Psoas muscle (tissue), 8 donors: ENCODE results near the gene LINGO1. TPM values are rescaled to one million over a fixed set of nuclear protein-coding genes. Genes with fewer than 3 reads are reported as not detected.

Source experiments
- ATAC-seq, 4 donors: fragments of 200-7000 bp; cut with Tn5 transposase; one replicate each; pipeline ENCODE4 v1.9.1; 2020; ENCODE audit warnings: moderate library complexity in 3 of 4, mild to moderate bottlenecking in 2 of 4
- DNase-seq, 2 donors: peaks; one replicate each; pipeline ENCODE4 v3.0.0-alpha.2; 2020
- H3K27ac ChIP-seq: fragments of 200-600 bp; one replicate; pipeline ENCODE4 v1.8.0; 2022
- H3K27me3 ChIP-seq, 3 donors: fragments of 200-600 bp in 1 of 3; one replicate each; pipeline versions ENCODE4 v1.6.1 to v1.8.0; 2013 to 2022; ENCODE audit warnings: low read length in 2 of 3, mild to moderate bottlenecking in 2 of 3, moderate library complexity in 1 of 3; ENCODE audit not compliant: insufficient read depth in 3 of 3
- H3K36me3 ChIP-seq, 2 donors: fragments of 200-600 bp in 1 of 2; one replicate each; pipeline versions ENCODE4 v1.6.1 to v1.8.0; 2013 to 2022; ENCODE audit warnings: low read depth in 1 of 2, mild to moderate bottlenecking in 1 of 2, moderate library complexity in 1 of 2; ENCODE audit not compliant: insufficient read depth in 1 of 2
- H3K4me1 ChIP-seq: fragments of 200-600 bp; one replicate; pipeline ENCODE4 v1.8.0; 2022
- H3K4me3 ChIP-seq: fragments of 200-600 bp; one replicate; pipeline ENCODE4 v1.8.0; 2022; ENCODE audit warnings: mild to moderate bottlenecking
- H3K9me3 ChIP-seq: fragments of 200-600 bp; one replicate; pipeline ENCODE4 v1.8.0; 2022
- WGBS, 3 donors: extraction: QIAGEN DNeasy Blood & Tissue Kit; methylation state at CpG; one replicate each; pipeline versions ENCODE4 v1.1.6 to v1.1.7; 2013; 5-methylcytosine and 5-hydroxymethylcytosine counted together
- intact Hi-C, 2 donors: fragments of 100-400 bp; cut with DNase I; formaldehyde crosslinking; loops; one replicate each; pipeline versions ENCODE4 v1.11.0 to v1.14.2; 2022
- polyA plus RNA-seq, 3 donors: library from polyadenylated mRNA; stranded (reverse); fragments of 200-250 nt; gene quantifications; one replicate each; pipeline ENCODE4 v1.2.3, GENCODE V29; 2013
- total RNA-seq, 4 donors: library from RNA; stranded (reverse); fragmentation: NEBNext Ultra II Directional in 2 of 4; extraction: Animal tissue kit (Norgen Biotek cat#: 25700) in 2 of 4; gene quantifications; one replicate each; pipeline versions ENCODE4 v1.2.1 to v1.2.4, GENCODE V29; 2021 to 2023
- TF ChIP-seq, protein P1 (sequence below): fragments of 200-600 bp; IDR thresholded peaks from one replicate; pipeline ENCODE4 v1.8.0; 2022; ENCODE audit warnings: antibody characterized with exemption
- donor health status: healthy with polysubstance abuse.
- donor health status: DM: no; HTN: no; CAD: no; lungs with moderate emphysema.
- donor health status: Bipolar disorder and iron deficiency.
- donor health status: healthy.
- donor health status: DM: yes; HTN: yes; CAD: no.
- donor health status: DM: no; HTN: no; CAD: no.
- donor health status: DM: no; HTN: no; CAD: no.
- donor health status: DM: yes; HTN: yes; CAD: no.

LINGO1 gene
- total and polyA plus RNA-seq, 7 donors, result 0.25 to 0.62 (median 0.43) TPM

DNA sequence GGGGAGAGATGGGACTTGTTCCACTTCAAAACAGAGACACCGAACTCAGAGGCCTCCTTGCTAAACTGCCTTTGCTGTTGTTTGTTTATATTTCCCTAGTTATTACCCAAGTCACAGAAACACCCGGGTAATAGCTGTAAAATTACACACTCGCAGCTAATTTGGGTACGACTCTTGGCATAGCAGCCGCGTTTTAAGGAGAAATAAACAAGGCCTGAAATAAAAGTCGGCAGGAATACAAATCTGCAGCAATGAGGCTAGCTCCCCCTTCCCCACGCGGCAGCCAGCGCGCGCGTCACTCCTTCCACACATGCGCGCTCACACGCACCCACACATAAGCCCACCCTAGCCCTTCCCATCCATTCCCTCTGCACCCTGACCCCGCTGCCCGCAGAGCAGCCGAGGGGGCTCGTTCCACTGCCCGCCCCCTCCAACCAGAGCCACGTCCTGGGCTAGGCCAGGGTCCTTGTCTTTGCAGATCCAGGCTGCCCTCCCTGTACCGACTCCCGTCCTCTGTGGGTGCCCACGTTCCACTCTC, 67.3 kb downstream of the LINGO1 start:
- H3K9me3 ChIP-seq, result no peaks in the 10 kb centered on the region
- TF ChIP-seq, protein P1, sequence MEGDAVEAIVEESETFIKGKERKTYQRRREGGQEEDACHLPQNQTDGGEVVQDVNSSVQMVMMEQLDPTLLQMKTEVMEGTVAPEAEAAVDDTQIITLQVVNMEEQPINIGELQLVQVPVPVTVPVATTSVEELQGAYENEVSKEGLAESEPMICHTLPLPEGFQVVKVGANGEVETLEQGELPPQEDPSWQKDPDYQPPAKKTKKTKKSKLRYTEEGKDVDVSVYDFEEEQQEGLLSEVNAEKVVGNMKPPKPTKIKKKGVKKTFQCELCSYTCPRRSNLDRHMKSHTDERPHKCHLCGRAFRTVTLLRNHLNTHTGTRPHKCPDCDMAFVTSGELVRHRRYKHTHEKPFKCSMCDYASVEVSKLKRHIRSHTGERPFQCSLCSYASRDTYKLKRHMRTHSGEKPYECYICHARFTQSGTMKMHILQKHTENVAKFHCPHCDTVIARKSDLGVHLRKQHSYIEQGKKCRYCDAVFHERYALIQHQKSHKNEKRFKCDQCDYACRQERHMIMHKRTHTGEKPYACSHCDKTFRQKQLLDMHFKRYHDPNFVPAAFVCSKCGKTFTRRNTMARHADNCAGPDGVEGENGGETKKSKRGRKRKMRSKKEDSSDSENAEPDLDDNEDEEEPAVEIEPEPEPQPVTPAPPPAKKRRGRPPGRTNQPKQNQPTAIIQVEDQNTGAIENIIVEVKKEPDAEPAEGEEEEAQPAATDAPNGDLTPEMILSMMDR, result no peak
- peaks cover 0 to 4% (median 0%) of the 10 kb centered on the region in 3 donors for H3K27me3 ChIP-seq
- no peak overlapping the region for H3K27ac ChIP-seq
- WGBS, 3 donors, result 81 to 89% (median 83%) methylated on average over 25 of the region's 25 CpGs
- ATAC-seq (no peak), DNase-seq (no peak)
- no peak overlapping the region for H3K4me3 ChIP-seq
- no peaks in the 10 kb centered on the region for H3K4me1 ChIP-seq
- intact Hi-C loops, result no loop called here
- no peaks in the 10 kb centered on the region for H3K36me3 ChIP-seq

DNA sequence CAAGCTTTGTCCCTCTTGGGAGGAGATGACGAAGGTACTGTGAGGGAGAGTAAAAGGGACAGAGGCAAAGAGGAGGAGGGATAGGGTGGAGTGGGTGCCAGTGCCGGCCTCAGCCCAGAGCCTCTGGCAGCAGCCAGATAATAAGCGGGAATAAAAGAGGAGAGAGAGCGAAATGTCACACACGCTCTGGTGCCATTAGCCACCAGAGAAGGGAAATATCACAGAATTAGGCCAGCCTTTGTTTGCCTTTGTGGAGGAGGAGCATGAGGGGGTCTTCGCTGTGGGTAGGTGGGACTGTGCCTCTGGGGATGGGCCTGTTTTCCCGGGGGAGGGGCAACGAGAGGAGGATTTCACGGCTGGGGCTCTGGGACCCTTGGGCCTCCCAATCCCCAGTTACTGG, 67.8 kb downstream of the LINGO1 start:
- no peaks in the 10 kb centered on the region for H3K4me1 ChIP-seq
- intact Hi-C loops, result no loop called here
- 53 to 76% (median 57%) methylated on average over 9 of the region's 9 CpGs for WGBS, 3 donors
- peaks cover 0 to 4% (median 0%) of the 10 kb centered on the region in 3 donors for H3K27me3 ChIP-seq
- no peak overlapping the region for H3K27ac ChIP-seq
- no peaks in the 10 kb centered on the region for H3K36me3 ChIP-seq
- no peaks in the 10 kb centered on the region for H3K9me3 ChIP-seq
- DNase-seq, result no peak
- no peak for ATAC-seq
- TF ChIP-seq, protein P1, result no peak
- H3K4me3 ChIP-seq, result no peak overlapping the region

GRCh38 chr15:77564341-77564740, 68.4 kb downstream of the LINGO1 start:
- 75 to 81% (median 78%) methylated on average over 3 of the region's 3 CpGs for WGBS, 3 donors
- no peaks in the 10 kb centered on the region for H3K9me3 ChIP-seq
- ATAC-seq (no peak), DNase-seq (no peak)
- no peak overlapping the region for H3K27ac ChIP-seq
- intact Hi-C loops, result no loop called here
- H3K4me3 ChIP-seq, result no peak overlapping the region
- H3K27me3 ChIP-seq, result peaks cover 0 to 4% (median 0%) of the 10 kb centered on the region in 3 donors
- H3K36me3 ChIP-seq, result no peaks in the 10 kb centered on the region
- TF ChIP-seq, protein P1, result no peak
- no peaks in the 10 kb centered on the region for H3K4me1 ChIP-seq

GRCh38 chr15:77563623-77564156, 69.0 kb downstream of the LINGO1 start:
- Histone ChIP-seq H3K27ac (no peak overlapping the region), H3K36me3 (no peaks in the 10 kb centered on the region), H3K4me3 (no peak overlapping the region), H3K9me3 (no peaks in the 10 kb centered on the region), H3K27me3 (peaks cover 0 to 4% (median 0%) of the 10 kb centered on the region in 3 donors), H3K4me1 (no peaks in the 10 kb centered on the region)
- DNase-seq, result no peak
- WGBS, 3 donors, result 49 to 71% (median 56%) methylated on average over 6 of the region's 6 CpGs
- TF ChIP-seq, protein P1, result no peak
- intact Hi-C loops, result no loop called here
- ATAC-seq, result no peak

Other genes with a start within 250 kb of the LINGO1 start
- 10 to 100 TPM; 25.3 to 32.1 (median 28.8) TPM for gene PEAK1, start 212.8 kb downstream of the LINGO1 start, total RNA-seq
- 10 to 100 TPM in 1 of 3 donors, 1 to 10 TPM in 2; 4.0 to 10.8 (median 4.4) TPM for gene PEAK1, start 212.8 kb downstream of the LINGO1 start, polyA plus RNA-seq
- gene HMG20A, start 212.0 kb downstream of the LINGO1 start, total RNA-seq, result 10 to 100 TPM; 29.3 to 38.3 (median 31.5) TPM
- gene HMG20A, start 212.0 kb downstream of the LINGO1 start, polyA plus RNA-seq, result 10 to 100 TPM in 2 of 3 donors, 1 to 10 TPM in 1; 9.7 to 20.5 (median 11.0) TPM